Astrocyte of the spinal cord (primary cell): Measurements from ENCODE around the gene HIVEP1.
"Not testable (repeated sequence)": the region's sequence is repeated elsewhere in the genome, so short reads cannot be mapped to it uniquely, and the experiment has no call there.

Experiments
- DNase-seq: peaks from one replicate; pipeline ENCODE4 v3.0.0; 2011; ENCODE audit warnings: low read depth, low spot score
- H3K4me3 ChIP-seq: 2 replicates; pipeline ENCODE4 v1.5.1; 2011; ENCODE audit warnings: low read depth, mild to moderate bottlenecking, low read length, moderate library complexity
- in situ Hi-C: cut with HindIII; loops from 2 replicates; pipeline ENCODE4 v1.10.0; 2017; ENCODE audit warnings: low sequenced_read_pairs
- TF ChIP-seq, protein P1 (sequence below): IDR thresholded peaks from 2 replicates; pipeline ENCODE4 v1.5.1; 2012; ENCODE audit warnings: low read depth, mild to moderate bottlenecking, low read length, inconsistent platforms

Gene HIVEP1

DNA sequence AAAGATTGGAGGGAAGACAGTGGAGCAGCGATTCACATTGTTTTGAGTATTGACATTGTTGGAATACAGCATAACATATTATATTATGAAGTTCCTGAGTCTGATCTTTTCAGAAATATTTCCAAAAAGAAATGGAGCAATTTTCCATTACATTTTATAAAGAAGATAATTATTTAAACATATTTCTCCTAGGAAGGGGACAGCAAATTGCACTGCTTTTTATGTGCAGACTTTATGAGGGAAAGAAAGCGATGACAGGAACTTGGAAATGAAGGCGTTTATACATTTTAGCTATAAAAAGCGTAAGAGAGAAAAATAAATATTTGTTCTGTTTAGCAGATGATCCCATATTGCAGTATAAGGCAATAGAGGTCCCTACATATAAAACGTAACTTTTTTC is 161.1 kb downstream of the HIVEP1 start:
- no peak for DNase-seq
- in situ Hi-C loops, result no loop called here
- H3K4me3 ChIP-seq, result no peak overlapping the region
- TF ChIP-seq, protein P1, sequence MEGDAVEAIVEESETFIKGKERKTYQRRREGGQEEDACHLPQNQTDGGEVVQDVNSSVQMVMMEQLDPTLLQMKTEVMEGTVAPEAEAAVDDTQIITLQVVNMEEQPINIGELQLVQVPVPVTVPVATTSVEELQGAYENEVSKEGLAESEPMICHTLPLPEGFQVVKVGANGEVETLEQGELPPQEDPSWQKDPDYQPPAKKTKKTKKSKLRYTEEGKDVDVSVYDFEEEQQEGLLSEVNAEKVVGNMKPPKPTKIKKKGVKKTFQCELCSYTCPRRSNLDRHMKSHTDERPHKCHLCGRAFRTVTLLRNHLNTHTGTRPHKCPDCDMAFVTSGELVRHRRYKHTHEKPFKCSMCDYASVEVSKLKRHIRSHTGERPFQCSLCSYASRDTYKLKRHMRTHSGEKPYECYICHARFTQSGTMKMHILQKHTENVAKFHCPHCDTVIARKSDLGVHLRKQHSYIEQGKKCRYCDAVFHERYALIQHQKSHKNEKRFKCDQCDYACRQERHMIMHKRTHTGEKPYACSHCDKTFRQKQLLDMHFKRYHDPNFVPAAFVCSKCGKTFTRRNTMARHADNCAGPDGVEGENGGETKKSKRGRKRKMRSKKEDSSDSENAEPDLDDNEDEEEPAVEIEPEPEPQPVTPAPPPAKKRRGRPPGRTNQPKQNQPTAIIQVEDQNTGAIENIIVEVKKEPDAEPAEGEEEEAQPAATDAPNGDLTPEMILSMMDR, result no peak

DNA sequence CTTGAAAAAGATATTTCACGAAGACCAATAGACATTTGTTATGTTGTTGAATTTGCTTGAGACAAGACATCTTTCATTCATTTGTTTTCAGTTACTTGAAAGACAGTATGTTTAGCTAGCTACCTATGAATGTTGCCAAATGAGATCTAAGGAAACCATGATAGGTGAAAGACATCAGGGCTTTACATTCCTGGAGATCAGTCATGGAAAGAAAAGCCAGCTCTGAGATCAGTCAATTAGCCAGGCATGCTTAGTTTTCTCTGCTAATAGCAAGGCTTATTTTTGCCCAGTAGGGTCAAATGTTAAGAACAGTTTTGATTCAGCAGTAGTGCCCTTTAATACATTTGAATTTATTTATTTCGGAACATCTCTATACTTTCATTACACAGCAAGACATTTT is 161.5 kb downstream of the HIVEP1 start:
- H3K4me3 ChIP-seq, result no peak overlapping the region
- TF ChIP-seq, protein P1, result no peak
- DNase-seq, result no peak
- in situ Hi-C loops, result no loop called here

DNA sequence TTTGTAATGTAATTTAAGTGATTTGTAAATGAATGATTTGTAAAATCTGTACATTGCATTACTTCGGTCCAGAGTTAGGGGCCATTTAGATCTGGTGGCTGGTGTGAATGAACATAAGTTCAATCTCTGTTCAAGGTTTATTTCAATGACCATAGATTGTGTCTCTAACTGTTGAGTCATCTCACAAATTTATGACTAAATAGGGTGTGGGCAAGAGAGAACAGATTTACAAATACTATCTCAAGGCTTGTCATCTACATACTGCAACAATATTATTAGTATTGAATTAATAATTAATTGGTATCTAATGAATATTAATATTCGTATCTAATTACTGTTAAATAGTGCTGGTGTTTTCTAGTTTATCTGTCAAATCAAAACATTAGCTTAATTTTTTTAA is 162.8 kb downstream of the HIVEP1 start:
- TF ChIP-seq, protein P1, result no peak
- in situ Hi-C loops, result no loop called here
- H3K4me3 ChIP-seq, result no peak overlapping the region
- DNase-seq, result no peak

DNA sequence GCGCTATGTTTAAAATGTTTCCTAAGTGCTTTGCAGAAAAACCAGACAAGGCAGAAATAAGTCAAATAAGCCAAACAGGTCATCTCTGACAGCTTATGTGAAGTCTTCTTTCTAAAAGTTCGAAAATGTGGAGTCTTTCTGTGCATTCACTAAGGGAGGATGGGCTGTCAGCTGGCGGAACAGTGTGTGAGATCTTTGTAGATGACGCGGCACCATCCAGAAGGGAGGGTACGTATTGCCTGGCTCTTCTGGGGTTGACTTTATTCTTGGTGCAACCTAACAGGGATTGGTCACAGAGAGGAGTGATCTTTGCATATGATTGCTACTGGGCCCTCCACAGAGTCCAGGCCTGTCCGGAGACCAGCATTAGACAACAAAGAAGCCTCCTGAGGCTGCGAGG is 163.5 kb downstream of the HIVEP1 start:
- in situ Hi-C loops, result no loop called here
- DNase-seq, result no peak
- TF ChIP-seq, protein P1, result no peak
- H3K4me3 ChIP-seq, result no peak overlapping the region

DNA sequence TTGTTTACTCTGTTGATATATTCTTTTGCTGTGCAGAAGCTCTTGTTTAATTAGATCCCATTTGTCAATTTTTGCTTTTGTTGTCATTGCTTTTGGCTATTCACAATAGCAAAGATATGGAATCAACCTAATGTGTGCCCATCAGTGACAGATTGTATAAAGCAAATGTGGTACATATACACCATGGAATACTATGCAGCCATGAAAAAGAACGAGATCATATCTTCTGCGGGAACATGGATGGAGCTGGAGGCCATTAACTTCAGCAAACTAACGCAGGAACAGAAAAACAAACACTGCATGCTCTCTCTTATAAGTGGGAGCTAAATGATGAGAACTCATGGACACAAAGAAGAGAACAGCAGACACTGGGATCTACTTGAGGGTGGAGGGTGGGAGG is 164.7 kb downstream of the HIVEP1 start:
- H3K4me3 ChIP-seq, in situ Hi-C loops, DNase-seq: not testable (repeated sequence)

DNA sequence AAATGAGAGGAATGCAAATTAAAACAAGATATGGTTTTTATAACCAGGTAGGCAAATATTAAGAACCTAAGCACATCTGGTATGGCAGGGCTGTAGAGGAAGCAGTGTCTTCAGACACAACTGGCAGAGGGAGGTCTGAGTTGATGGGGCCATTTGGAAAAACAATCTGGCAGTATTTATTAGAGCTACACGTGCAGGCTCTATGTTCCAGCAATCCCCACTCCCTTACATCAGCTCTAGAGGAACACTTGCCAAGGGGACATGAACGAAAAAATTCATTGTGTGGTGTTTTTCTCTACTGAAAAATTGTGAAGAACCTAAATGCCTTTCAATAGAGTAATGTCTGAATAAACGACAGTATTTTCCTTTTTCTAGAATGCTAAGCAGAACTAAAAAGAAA is 166.4 kb downstream of the HIVEP1 start:
- DNase-seq, result no peak

DNA sequence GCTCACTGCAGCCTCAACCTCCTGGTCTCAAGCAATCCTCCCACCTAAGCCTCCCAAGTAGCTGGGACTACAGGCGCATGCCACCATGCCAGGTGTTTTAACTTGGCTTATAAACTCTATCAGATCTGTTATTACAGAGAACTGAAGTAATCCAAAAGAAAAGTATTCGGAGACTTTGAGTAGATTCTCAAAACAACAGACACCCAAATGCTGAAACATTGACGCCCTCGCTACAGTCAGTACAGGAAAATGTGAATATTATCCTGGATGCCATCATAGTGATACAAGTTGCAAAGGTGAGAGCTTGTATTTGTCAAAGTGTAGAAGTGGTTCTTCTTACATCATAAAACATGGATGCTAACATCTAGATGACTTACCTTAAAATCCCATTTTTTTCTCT is 169.4 kb downstream of the HIVEP1 start:
- DNase-seq, result no peak
- in situ Hi-C loops, result no loop called here
- no peak overlapping the region for H3K4me3 ChIP-seq
- TF ChIP-seq, protein P1, result no peak

More for the DNA sequence above, 166.4 kb downstream of the HIVEP1 start:
- TF ChIP-seq, protein P1, result no peak
- H3K4me3 ChIP-seq, result no peak overlapping the region
- in situ Hi-C loops, result no loop called here
